Fibroblast of villous mesenchyme (primary cell): Measurements from ENCODE around the gene CHRNA9. TPM values are rescaled to one million over a fixed set of nuclear protein-coding genes. Genes with fewer than 3 reads are reported as not detected.

Experiments used
- DNase-seq: peaks from one replicate; pipeline ENCODE4 v3.0.0-alpha.2; 2010; ENCODE audit warnings: low read depth
- H3K4me3 ChIP-seq: 2 replicates; pipeline ENCODE4 v1.5.1; 2011; ENCODE audit warnings: low read depth, mild to moderate bottlenecking, low read length
- CTCF ChIP-seq: IDR thresholded peaks from 2 replicates; pipeline ENCODE4 v1.5.1; 2012; ENCODE audit warnings: low read depth, mild to moderate bottlenecking, low read length; ENCODE audit not compliant: insufficient read depth
- total RNA-seq: library from RNA; depleted of rRNA; stranded (reverse); fragments of >200 nt; gene quantifications from 2 replicates; pipeline ENCODE4 v1.2.3, GENCODE V29; 2012

Gene CHRNA9
- total RNA-seq, 1 donor: not detected

- DNase-seq: no peak
- TF ChIP-seq CTCF: no peak
- H3K4me3 ChIP-seq: no peak overlapping the region
Measured at GRCh38 chr4:40295572-40295971, 39.6 kb upstream of the CHRNA9 start.

GRCh38 chr4:40299126-40299525 is 36.0 kb upstream of the CHRNA9 start:
- TF ChIP-seq CTCF: no peak
- DNase-seq: no peak

GRCh38 chr4:40299811-40300292 is 35.3 kb upstream of the CHRNA9 start:
- no peak for DNase-seq
- TF ChIP-seq CTCF: no peak
- no peak overlapping the region for H3K4me3 ChIP-seq

More at GRCh38 chr4:40299126-40299525, 36.0 kb upstream of the CHRNA9 start:
- no peak overlapping the region for H3K4me3 ChIP-seq

- TF ChIP-seq CTCF: no peak
- H3K4me3 ChIP-seq: no peak overlapping the region
- no peak for DNase-seq
Measured at GRCh38 chr4:40300371-40301162, 34.6 kb upstream of the CHRNA9 start.

- no peak overlapping the region for H3K4me3 ChIP-seq
- no peak for DNase-seq
- no peak for TF ChIP-seq CTCF
Measured at GRCh38 chr4:40301603-40302002, 33.5 kb upstream of the CHRNA9 start.

- no peak for TF ChIP-seq CTCF
- no peak for DNase-seq
- H3K4me3 ChIP-seq: no peak overlapping the region
Measured at GRCh38 chr4:40303751-40304150, 31.4 kb upstream of the CHRNA9 start.
